HG03378 (cell line): ENCODE measurements around the gene TMOD2.

Experiments used
- ATAC-seq: cut with Tn5 transposase; IDR thresholded peaks from one replicate; pipeline ENCODE4 v1.9.1; 2021; ENCODE audit warnings: mild to moderate bottlenecking, moderate library complexity; ENCODE audit not compliant: unreplicated experiment

TMOD2 gene

GRCh38 chr15:51812598-51812997 is 61.2 kb downstream of the TMOD2 start:
- ATAC-seq = no peak

- ATAC-seq = no peak
Measured at GRCh38 chr15:51814606-51815005, 63.2 kb downstream of the TMOD2 start.

GRCh38 chr15:51816611-51817010 is 65.2 kb downstream of the TMOD2 start:
- ATAC-seq = no peak

- no peak for ATAC-seq
Measured at GRCh38 chr15:51818150-51818549, 66.8 kb downstream of the TMOD2 start.

GRCh38 chr15:51825698-51826097 is 74.3 kb downstream of the TMOD2 start:
- ATAC-seq = no peak

GRCh38 chr15:51828621-51829375 is 77.4 kb downstream of the TMOD2 start:
- ATAC-seq = no peak

- peak; percentile 82 for ATAC-seq
Measured at GRCh38 chr15:51829376-51830275, 78.2 kb downstream of the TMOD2 start, which contains the start of gene TMOD3. Gene TMOD3, plus strand, starts transcription at chr15:51829653. Its CDS starts 33,232 bp downstream, at chr15:51862885.

- no peak for ATAC-seq
Measured at GRCh38 chr15:51830276-51830806, 78.9 kb downstream of the TMOD2 start.

- no peak for ATAC-seq
Measured at GRCh38 chr15:51833772-51834171, 82.4 kb downstream of the TMOD2 start.

- peak; percentile 69 for ATAC-seq
Measured at GRCh38 chr15:51837792-51838251, 86.4 kb downstream of the TMOD2 start.

- ATAC-seq = no peak
Measured at GRCh38 chr15:51838270-51838669, 86.9 kb downstream of the TMOD2 start.

- ATAC-seq = no peak
Measured at GRCh38 chr15:51840692-51841091, 89.3 kb downstream of the TMOD2 start.

GRCh38 chr15:51841406-51842040 is 90.1 kb downstream of the TMOD2 start:
- no peak for ATAC-seq

- no peak for ATAC-seq
Measured at GRCh38 chr15:51842265-51842664, 90.9 kb downstream of the TMOD2 start.

GRCh38 chr15:51842852-51843737 is 91.7 kb downstream of the TMOD2 start:
- ATAC-seq = peak; percentile 38

- no peak for ATAC-seq
Measured at GRCh38 chr15:51844747-51845426, 93.5 kb downstream of the TMOD2 start.

GRCh38 chr15:51846066-51846462 is 94.7 kb downstream of the TMOD2 start:
- no peak for ATAC-seq

GRCh38 chr15:51846463-51847230 is 95.2 kb downstream of the TMOD2 start:
- no peak for ATAC-seq

GRCh38 chr15:51848811-51849210 is 97.4 kb downstream of the TMOD2 start:
- no peak for ATAC-seq
